Non-pigmented ciliary epithelial cell (primary cell): ENCODE results near the gene SYPL1.
A peak's percentile ranks its signal among the peaks of the same experiment; 100 is the strongest.

Experiments used
- DNase-seq: peaks from one replicate; pipeline ENCODE4 v3.0.0-alpha.2; 2010; ENCODE audit warnings: low read depth

The SYPL1 gene

DNA sequence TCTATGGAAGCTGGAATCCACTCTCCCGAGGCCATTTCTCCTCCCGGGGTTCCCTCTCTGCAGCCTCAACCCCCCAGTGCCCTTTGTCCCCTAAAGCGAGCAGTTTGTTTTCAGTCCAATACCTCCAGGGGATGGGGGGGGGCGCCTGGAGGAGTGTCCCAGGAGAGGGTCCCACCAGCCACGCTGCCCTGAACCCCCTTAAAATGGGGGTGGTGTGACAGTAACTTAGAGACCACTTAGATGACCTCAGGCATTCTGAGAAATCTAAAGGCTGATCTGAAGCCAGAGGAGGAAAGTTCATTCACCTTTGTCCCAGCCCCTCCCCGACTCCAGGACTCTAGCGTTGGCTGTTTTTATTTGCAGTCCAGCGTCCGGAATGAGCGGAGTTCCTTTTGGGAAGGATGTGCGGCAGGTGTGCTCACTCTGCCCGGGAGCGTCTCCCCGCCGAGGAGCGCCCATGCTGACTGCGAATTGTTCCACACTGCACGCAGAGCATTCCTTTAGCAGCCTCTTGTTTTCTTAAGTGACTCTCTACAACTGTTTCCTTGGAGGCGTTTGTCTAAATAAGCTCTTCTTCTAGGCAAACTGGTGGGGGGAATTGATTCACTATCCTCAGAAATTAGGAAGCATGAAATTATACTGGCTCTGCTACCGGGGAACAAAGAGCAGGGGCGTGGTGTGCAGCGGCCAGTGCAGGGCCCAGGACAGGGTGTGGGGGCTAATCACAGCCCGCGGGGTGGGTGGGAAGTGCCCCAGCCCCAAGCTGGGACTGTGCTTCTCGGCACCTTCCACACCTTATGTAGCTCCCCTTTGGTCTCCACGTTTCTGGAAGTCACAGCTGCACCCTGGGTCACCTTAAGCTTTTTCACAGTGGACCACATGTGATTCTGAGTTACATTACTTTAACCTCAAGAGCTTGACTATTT, 46.3 kb downstream of the SYPL1 start:
- no peak for DNase-seq

GRCh38 chr7:106064771-106065574, 47.1 kb downstream of the SYPL1 start:
- peak; percentile 47 for DNase-seq

GRCh38 chr7:106064316-106064715, 47.8 kb downstream of the SYPL1 start:
- no peak for DNase-seq

- no peak for DNase-seq
Observed at GRCh38 chr7:106063692-106064091, 48.4 kb downstream of the SYPL1 start.

DNA sequence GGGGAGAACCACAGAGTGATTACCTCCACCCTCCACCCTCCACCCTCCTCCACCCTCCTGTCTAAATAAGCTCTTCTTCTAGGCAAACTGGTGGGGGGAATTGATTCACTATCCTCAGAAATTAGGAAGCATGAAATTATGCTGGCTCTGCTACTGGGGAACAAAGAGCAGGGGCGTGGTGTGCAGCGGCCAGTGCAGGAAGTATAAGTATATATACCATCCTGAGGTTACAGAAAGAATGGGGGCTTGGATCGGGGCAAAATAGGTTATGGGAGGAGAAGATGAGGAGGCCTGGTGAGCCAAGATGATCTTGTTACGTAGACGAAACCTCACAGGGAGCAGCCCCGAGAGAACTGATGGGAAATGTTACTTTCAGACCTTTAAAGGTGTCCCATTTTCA, 49.1 kb downstream of the SYPL1 start:
- no peak for DNase-seq

DNA sequence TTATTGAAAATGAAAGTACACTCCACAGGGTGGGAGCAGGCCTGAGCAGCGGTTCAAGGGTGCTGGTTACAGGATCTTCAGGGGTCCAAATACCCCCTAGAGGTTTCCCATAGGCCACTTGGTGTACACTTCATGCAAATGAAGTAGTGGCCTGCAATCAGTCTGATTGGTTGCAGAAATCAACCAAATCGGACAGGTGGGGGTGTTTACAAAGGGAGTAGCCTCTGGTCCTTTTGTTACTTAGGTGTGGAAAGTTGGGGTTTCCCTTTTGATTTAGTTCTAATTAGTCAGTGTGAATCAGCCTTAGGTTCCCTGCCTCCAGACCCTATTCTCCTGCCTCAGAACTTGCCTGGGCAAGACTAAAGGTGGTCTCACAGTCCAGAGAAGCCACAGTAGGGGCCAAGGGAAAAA, 49.6 kb downstream of the SYPL1 start:
- DNase-seq = no peak

- no peak for DNase-seq
Observed at GRCh38 chr7:106062006-106062405, 50.1 kb downstream of the SYPL1 start.

- DNase-seq = no peak
Observed at GRCh38 chr7:106061301-106061979, 50.7 kb downstream of the SYPL1 start.

- no peak for DNase-seq
Observed at GRCh38 chr7:106060394-106060920, 51.7 kb downstream of the SYPL1 start.

GRCh38 chr7:106059556-106059955, 52.6 kb downstream of the SYPL1 start:
- DNase-seq = no peak

- no peak for DNase-seq
Observed at GRCh38 chr7:106058928-106059324, 53.2 kb downstream of the SYPL1 start.

DNA sequence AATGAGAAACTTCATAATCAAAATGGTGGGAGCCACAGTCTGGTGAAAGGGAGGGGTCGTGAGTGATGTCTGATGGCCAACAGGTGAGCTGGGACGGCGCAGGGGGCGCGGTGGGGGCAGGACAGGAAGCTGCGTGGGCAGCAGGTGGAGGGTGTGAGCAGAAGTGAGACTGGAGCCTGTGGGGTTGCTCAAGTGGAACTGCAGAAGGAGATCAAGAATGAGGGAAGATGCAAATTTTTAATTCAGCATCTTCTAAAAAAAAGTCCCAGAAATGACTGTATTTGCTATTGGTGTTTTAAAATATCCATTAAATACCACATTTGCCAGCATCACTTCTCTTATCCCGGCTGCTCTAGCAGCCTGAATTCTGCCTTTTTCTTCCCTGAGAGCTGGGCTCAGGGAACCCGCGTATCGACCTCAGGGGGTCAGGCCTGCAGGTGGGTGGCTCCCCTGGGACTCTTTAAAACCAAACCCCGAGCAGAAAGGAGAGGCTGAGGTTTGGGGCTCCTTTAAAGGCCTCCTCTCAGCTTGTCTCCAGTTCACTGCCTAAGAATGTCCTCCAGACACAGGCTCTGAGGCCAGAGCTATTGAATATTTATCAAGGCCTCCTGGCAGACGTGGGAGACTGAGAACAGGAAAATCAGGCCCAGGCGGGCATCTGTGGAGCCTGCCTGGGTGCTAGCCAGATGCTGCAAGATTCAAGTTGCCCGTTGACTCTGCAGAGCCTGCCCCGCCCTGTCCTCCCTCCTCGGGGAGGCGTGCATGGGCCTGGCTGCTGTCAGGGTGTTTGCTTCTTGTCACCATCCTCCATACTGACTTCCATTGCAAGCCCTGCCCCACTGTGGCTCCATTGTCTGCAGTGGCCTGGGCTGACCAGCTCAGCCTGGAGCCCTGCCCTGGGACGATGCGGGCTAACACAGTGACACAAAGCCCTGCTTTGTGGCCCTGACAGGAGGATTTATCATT, 53.9 kb downstream of the SYPL1 start:
- DNase-seq = no peak

- no peak for DNase-seq
Observed at GRCh38 chr7:106057204-106057961, 54.7 kb downstream of the SYPL1 start.

- DNase-seq = no peak
Observed at GRCh38 chr7:106056513-106057203, 55.5 kb downstream of the SYPL1 start.

GRCh38 chr7:106054971-106055532, 57.1 kb downstream of the SYPL1 start:
- no peak for DNase-seq

DNA sequence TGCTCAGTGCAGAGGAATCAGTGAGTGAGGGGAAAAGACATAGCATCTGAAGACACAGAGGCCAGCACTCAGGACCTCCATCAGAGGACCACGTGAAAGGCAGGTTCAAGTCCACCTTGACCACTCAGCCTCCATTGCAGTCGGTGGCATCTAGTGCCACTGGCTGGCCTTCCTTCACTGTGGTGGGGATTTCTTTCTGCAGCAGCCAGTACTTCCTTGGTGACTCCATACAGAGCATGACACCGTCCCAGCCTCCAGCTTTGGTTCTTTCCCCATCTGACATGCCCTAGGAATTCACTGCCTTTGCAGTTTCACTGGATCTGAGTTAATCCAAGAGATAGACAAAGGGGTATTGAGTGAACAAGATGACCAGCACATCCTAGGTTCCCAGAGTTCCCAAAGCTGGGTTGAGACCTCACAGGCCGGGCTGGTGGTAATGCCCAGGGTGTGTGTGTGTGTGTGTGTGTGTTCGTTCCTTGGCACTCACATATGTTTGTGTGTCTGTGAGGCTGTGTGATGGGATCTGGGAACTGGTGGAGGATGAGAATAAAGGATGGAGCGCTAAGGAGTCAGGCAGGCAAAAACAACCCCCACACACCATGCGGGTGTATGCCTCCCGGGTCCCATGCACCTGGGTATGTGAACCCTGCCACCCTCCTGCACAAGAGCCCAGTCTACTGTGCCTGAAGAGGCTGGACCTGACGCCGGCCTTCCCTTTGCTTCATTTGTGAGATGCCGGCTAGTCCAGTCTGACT, 57.8 kb downstream of the SYPL1 start:
- no peak for DNase-seq

GRCh38 chr7:106053109-106053508, 59.0 kb downstream of the SYPL1 start:
- DNase-seq = no peak

GRCh38 chr7:106052681-106053080, 59.4 kb downstream of the SYPL1 start:
- DNase-seq = no peak

DNA sequence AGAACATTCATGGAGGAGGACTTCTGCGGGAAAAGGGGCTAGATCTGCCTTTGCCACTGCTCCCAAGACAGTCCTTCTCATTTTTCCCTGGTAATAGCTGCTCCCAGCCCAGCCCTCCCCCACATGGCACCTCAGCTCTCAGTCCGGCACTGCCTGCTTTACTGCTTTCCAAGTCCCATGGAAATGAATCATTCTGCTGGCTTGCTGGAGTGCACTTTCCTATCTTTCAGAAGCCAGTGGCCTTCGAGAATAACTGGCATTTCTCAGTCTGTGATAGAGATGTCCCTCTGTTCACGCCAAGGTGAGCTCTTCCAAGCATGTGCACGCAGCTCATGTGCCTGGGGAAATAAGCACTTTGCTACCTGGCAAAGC, 61.4 kb downstream of the SYPL1 start:
- no peak for DNase-seq
